Activated CD4-positive, CD25-positive, alpha-beta regulatory T cell treated with anti-CD3 and anti-CD28 coated beads, Interleukin-2, amount 50 U/mL, for 16 hours (primary cell): Measurements from ENCODE around the gene COL23A1.

Experiments
- DNase-seq: peaks from one replicate; pipeline ENCODE4 v3.0.0-alpha.2; 2020; ENCODE audit warnings: low read depth, low spot score

COL23A1 gene

DNA sequence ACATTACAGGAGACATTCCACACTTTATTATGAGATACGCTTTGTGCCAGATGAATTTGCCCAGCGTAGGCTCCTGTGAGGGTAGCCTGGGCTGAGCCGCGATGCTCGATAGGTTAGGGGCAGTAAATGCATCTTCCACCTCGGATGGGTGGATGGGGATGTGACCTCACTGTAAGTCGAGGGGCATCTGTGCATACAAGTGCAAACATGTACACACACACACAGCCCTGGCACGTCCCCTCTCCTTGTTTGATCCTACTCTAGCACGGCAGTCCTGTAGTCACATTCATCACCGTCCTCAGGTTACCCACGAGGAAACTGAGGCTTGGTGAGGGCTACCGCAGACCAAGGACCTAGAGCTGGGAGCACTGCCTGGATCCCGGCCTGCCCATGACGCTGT lies 166.8 kb downstream of the COL23A1 start:
- no peak for DNase-seq

DNA sequence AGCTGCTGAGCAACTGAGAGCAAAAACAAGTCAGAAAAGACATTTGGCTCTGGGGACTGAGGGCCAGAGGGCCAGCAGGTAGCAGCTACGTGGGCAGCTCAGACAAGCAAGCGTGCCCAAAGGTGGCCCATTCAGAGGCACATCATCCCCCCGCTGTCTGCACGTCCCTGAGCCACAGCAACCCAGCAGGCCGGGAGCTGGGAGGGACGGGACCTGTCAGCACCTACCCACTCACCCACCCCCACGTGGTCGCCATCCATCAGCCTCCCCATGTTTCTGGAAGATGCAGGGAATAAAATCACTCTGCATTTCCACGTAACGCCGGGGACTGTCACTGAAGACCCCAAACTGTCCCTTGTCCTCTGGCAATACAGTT lies 167.8 kb downstream of the COL23A1 start:
- no peak for DNase-seq

DNA sequence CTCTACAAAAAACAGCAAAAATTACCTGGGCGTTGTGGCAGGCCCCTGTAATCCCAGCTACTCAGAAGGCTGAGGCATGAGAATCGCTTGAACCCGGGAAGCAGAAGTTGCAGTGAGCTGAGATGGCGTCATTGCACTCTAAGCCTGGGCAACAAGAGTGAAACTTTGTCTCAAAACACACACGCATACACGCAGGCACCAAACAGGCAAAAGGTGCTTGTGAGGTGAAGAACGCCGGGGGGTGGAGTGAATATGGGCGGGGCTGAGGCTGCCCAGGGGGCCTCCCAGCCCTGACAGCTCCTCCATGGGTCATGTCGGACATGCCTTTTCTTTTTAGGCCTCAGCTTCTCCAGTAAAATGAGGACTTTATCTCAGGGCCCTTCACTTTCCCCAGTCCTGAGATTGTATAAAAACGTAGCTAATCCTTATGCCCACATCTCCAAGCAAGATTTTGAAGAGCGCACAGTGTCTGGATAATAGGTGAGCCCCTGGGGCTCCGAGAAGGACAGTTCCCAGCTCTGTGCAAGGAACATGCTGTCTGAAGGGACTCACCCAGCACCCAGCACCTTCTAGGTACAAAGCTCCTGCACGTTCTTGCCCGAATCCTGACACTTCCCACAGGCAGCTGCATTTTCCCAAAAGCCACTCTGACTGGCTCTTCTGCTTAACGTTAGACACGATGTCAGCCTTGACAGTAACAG lies 168.3 kb downstream of the COL23A1 start:
- DNase-seq, result no peak

DNA sequence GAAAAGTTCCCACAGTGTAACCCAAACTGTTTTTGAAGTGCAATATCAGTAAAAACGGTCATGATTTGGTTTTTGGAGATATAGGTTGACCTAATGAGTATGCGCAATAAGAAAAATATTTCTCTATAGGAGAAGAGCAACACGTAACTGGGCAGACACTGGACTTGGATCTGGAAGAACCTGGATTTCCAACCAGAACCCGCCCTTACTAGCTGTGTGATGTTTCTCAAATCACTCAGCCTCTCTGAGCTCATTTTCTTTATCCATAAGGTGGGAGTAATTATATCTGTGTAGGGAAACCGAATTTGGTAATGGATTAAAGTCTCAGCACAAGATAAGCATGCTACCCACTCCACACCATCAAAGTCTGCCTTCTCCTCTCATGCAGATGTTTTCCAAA lies 169.1 kb downstream of the COL23A1 start:
- DNase-seq, result no peak

DNA sequence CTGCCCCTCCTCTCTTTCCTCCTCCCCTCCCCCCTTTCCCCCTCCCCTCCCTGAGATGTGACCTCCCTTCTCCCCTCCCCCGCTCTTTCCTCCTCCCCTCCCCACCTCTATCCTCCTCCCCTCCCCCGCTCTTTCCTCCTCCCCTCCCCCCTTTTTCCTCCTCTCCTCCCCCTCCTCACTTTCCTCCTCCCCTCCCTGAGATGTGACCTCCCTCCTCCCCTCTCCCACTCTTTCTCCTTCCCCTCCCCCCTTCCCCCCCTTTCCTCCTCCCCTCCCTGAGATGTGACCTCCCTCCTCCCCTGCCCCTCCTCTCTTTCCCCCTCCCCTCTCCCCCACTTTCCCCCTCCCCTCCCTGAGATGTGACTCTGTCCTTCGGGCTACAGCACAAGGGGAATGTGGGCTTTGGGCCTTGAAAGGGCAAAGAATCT lies 169.8 kb downstream of the COL23A1 start:
- no peak for DNase-seq

DNA sequence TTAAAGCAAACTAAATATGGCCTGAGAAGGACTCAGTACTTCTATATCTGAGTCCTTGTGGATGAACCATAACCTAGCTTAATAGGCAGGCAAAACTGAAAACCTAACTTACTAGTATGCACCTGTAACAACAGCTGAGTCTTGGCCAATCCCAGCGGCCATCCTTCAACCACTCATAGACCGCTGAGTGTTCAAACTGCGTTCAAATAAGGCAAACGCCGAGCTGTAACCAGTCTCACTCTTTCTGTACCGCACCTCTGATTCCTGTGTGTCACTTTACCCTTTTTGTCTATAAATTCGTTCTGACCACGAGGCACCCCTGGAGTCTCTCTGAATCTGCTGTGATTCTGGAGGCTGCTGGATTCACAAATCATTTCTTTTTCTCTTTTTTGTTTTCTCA lies 170.5 kb downstream of the COL23A1 start:
- no peak for DNase-seq

DNA sequence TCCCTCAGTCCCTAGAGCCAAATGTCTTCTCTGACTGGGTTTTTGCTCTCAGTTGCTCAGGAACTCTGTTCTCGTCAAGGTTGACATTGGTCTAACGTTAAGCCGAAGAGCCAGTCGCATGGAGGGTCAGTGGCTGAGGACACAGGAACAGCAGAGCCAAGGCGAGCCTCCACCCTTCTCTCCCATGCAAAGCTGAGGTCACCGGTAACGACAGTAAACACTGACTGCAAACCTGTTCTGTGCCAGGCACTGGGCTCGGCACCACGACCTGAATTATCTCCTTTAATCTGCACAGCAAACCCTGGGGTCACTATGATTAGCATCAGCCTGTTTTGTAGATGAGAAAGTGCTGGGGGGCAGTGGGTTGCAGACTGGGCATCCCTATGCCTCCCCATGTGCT lies 171.0 kb downstream of the COL23A1 start:
- no peak for DNase-seq

DNA sequence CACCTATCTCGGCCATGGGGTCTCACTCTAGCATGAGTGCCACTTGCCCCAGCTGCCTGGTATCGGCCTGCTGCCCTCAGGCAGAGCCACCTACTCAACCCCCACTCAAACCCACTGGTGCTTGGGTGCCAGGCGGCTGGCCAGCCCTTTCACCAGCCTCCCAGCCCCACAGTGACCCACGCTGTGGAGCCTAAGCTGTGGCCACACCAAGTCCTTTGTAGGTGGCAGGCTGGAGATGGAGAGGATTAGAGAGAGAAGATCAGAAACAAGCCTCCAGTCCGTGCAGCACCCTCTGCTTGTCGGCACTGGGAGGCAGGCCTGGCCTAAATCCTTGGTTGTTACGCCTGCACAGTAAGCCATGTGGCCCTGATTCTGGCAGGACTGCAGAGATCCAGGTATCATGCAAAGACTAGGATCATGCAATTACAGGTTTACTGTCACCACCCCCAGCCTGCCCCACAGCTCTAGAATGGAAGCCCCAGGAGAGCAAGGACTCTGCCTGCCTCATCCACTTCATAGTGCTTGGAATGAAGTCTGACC lies 171.7 kb downstream of the COL23A1 start:
- no peak for DNase-seq

DNA sequence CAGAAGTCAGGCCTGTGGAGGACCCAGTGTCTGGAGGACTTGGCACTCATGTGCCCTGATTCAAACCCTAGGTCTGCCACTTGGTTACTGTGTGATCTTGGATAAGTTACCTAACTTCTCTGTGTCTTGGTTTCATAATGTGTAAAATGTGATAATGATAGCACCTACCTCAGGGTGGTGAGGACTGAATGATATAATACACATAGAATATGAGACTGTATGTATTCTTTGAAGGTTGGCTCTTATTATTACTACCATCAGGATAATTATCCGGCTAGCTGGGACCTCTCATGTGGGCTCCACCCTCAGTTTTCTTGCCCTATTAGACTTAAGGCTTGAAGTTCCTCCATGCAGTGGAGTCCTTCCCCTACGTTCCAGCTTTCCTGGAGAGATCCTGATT lies 172.2 kb downstream of the COL23A1 start:
- DNase-seq, result no peak

DNA sequence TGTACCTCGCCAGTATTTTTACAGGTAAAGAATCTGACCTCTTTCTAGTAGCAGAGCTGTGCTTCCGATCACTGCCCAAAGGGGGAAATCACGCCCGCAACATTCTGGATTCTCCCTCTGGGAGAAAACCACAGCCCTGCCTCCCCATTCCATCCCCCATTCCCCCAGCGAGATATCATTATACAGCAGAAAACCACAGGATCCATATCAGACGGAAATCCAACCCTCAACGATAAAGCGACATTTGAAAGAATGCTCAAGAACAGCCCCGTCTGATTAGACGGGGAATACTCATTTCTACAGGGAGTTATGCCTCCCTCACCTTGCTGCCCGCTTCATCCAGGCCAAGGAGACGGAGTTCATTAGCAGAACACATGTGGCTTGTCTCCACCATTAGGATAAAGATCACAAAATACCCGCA lies 172.8 kb downstream of the COL23A1 start:
- DNase-seq, result no peak

DNA sequence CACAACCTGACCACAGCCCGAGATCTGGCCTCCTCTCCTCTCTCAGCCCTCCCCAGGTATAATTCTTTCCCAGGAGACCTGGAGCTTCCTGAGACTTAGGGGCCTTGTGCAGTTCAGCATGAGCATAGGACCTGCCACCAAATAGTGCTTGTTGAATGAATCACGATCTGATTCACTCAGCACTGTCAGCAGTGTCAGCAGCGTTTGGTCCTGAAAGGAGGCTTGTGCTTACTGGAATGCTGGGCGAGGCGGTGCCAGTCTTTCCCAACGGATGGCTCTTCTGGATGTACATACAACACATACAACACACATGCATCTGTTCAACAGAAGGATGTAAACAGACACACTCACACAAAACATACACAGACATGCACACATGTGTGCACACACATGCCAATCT lies 173.3 kb downstream of the COL23A1 start:
- no peak for DNase-seq

DNA sequence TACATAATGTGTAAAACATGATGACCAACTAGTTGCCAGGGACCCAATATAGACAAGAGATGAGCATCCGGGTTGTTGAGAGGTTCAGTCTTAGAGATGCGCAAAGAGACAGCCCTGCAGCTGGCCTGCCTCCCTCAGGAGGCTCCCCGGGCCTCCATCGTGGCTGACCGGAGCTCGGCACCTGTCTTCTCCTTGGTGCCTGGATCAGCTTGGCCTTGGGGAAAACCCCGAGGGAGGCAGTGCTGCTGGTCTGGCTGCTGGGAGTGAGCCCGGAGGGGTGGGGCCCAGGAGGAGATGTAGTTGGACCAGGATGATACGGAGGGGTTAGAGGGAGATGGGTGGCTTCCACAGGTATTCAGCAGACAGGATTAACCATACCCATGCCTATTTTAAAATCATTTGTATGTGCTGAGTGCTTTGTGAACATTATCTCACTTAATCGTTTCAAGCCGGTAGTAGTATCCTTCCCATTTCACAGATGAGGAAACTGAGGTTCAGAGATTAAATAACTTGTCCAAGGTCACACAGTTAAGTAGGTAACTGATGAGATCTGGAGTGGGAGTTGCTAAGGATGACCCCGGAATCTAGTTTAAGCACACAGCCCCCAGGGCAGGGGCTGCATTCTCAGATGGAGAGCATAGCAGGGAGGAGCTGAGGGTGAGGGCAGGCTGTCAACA lies 173.8 kb downstream of the COL23A1 start:
- DNase-seq, result no peak

DNA sequence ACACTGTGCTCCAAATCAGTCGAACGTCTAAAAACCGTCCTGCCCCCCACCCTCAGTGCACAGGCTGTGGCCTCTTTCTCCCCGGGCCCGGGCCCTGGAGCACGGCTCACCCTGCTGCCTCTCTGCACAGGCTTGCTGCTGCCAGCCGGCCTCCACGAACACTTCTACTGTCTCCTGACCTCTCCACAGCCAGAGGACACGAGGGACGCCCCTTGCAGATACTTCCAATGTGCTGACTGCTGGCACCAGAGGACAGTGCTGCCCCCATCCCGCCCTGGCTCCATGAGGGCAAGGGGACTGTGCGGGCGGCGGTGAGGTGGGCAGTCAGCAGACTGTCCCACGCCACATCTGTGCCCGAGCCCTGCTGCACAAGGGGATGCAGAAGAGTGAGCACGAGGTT lies 174.8 kb downstream of the COL23A1 start:
- DNase-seq, result no peak

DNA sequence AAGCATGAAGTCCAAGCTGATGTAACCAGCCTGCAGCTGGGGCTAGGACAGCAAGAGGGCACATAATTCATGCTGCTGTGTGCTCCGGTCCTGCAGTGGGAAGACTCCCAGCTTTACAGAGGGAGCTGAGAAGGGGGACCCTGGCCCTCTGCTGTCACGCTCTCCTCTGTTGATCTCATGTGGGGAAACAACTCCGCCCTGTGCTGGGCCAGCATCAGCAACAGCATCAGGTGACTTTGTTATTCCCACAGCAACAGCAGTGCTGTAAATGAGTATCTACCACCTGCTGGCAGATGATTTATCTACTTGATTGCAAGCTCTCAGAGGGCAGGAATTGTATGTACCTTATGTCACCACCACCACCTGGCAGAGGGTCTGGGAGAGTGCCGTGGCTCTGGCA lies 176.2 kb downstream of the COL23A1 start:
- DNase-seq, result no peak

DNA sequence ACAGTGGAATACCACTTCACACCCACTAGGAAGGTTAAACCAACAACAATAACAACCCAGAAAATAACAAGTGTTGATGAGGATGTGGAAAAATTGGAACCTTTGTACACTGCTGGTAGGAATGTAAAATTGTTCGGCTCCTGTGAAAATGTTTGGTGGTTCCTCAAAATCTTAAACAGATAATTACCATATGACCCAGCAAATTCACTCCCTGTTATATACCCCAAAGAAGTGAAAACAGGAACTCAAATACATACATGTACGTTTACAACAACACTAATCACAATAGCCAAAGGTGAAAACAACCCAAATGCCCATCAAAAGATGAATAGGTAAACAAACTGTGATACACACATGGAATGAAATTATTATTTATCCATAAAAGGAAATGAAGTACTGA lies 179.1 kb downstream of the COL23A1 start:
- DNase-seq, result no peak

DNA sequence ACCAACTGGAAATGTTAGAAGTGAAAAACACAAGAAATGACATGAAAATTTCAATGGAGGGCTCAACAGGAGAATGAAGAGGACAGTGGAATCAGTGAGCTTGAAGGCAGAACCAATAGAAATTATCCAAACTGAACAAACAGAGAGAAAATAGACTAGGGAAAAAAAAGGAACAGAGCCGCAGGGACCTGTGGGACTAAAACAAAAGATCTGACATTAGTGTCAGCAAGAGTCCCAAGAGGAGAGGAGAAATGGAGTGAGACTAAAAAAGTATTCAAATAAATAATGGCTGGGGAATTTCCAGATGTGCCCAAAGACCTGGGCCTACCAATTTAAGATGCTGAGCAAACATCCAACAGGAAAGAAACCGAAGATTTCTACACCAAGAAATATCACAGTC lies 182.5 kb downstream of the COL23A1 start:
- no peak for DNase-seq

DNA sequence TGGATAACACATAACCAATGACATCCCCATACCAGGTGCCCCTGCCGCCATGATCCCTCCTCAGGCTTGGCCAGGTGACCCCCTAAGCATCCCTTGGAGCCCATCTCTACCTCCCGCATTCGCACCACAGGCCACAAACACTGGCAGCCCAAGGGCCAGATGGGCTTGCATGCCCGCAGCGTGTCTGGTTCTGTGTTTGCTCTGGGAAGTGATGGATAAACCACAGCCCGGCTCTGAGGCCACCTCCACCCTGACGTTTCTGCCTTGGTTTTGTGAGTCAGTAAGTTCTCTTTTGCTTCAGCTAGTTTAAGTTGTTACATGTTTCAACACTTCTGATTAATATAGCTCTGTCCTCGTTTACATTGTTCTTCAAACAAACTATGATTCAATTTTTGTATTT lies 185.2 kb downstream of the COL23A1 start:
- no peak for DNase-seq

DNA sequence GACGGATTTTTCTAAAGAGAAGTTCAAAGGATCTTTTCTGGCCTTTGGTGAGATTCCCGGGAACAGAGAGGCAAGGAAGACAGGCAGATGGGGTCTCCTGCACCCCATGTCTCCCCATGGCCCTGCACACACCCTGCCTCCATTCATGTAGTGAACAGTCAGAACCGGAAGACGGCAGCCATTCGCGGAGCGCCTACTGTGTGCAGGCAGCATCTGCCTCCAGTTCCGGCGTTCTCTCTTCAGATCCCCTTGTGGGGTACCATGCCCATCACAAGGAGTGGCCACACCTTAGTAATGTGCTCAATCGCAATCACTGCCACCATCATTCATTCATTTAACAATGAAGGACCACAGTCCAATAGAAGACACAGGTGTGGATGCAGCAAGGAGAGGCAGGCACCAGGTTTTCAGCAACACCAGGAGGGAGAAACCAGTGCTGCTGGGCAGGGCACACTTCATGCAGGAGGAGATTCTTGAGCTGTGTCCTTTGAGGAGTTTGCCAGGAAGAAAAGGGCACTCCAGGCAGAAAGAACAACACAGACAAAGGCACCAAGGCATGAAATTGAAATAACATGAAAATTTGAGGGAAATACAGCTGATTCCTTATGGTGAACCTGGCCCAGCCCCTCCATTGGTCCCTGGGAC lies 186.1 kb downstream of the COL23A1 start:
- DNase-seq, result no peak

DNA sequence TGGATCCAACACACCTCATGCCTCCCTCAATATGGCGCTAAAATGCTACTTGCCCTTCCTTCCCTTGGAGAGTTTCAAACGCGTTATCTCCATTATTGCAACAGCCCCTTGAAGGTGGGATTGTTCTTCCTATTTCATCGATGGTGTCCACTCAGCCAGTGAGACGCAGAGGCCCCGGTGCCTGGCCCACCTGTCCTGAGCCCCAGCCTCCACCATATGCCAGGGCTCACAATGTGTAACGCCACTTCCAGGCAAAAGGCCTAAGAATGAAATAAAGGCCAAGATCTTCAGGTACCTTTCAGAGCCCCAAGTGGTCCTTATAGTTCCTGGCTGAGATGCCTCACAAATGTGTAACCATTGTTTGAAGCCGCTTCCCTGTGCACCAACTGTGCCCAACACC lies 186.8 kb downstream of the COL23A1 start:
- DNase-seq, result no peak

DNA sequence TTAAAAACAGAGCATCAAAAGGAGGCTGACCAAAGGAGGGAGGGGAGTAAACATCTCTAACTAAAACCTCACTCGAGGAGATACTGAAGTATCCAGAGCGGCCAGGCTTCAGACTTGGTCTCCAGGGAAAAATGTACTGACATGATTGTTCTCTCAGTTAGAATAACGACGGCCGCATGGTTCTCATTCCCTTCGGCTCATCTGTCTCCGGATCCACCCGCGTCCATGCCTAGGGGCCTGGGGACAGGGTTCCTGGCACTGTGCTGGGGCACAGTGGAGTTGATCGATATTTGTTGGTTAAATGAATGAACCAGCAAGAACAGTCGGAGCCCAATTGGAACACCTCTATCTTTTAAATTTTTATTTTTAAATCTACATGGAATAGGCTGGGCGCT lies 190.5 kb downstream of the COL23A1 start:
- DNase-seq, result no peak

DNA sequence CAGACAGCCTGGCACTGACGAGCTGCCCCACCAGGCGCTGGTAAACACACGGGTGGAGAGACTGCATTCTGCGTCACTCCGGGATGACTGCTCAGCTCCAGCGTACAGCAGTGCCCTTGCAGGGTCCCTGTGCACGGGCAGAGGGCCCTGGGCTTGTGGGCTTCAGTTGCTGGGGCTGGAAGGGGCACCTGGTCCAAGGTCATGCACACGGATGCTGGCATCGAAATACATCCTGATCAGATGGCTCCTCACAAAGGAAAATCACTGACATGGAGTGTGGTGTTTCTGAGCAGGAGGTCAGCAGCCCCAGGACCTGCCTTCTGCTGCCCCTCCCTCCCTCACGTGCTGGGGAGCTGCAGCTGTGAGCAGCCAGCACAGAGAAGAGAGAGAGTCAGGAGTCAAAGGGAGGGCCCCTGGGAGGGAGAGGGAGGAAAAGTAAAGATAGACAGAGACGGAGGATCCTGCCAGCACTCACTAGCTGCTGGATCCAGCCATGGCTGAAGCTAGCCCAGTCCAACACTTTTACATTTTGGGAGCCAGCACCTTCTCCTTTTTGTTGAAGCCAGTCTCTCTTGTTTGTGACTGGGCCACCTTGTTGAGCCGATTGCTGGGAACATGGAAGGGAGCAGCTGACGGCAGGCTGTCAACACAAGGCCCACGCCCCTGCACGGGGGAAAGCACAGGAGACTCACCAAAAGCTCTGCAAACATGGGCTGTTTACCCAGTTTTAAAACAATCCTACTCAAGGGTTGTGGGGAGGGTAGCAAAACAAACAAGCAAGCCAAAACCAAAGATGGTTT lies 191.1 kb downstream of the COL23A1 start:
- no peak for DNase-seq
